GM12878 (cell line): ENCODE measurements around the gene ZNF391. TPM values are rescaled to one million over a fixed set of nuclear protein-coding genes. Genes with fewer than 3 reads are reported as not detected.
"Not testable (repeated sequence)": the region's sequence is repeated elsewhere in the genome, so short reads cannot be mapped to it uniquely, and the experiment has no call there.

Experiments used
- ATAC-seq: fragments of 200-7000 bp; cut with Tn5 transposase; 3 replicates; pipeline ENCODE4 v1.9.1; 2020; ENCODE audit warnings: mild to moderate bottlenecking, moderate library complexity
- BruUV-seq: library from RNA; stranded (reverse); fragments of 400-500 nt; replicated peaks from 2 replicates; lab custom pipeline; 2021; lab: Mats Ljungman, UMichigan
- CTCF ChIA-PET: fragments of 300-600 bp; sonication (Branson Sonifier 250); formaldehyde crosslinking; extraction: SDS; loops from one replicate; lab custom pipeline; 2021; ENCODE audit warnings: inconsistent platforms; lab: Yijun Ruan, JAX
- POLR2A ChIA-PET: fragments of 350-600 bp; formaldehyde crosslinking; extraction: SDS; loops from one replicate; lab custom pipeline; 2021; ENCODE audit warnings: inconsistent platforms; lab: Charles Lee
- RAD21 ChIA-PET: fragments of 300-600 bp; sonication (Branson Sonifier 250); formaldehyde crosslinking; loops from one replicate; lab custom pipeline; 2023; ENCODE audit warnings: antibody characterized with exemption; ENCODE audit not compliant: unreplicated experiment; lab: Charles Lee
- SMC1A ChIA-PET: fragments of 300-600 bp; sonication (Branson Sonifier 250); formaldehyde crosslinking; loops from one replicate; lab custom pipeline; 2023; ENCODE audit not compliant: unreplicated experiment, uncharacterized antibody; lab: Charles Lee
- DNase-seq: peaks from one replicate; pipeline ENCODE4 v3.0.0-alpha.2; 2011; ENCODE audit warnings: low read depth, low spot score
- FAIRE-seq: peaks from 3 replicates; lab custom pipeline; 2011; peaks lifted over from hg19 to GRCh38; lab: Jason Lieb, UNC
- H2AFZ ChIP-seq: 2 replicates; pipeline ENCODE4 v1.6.0; 2011; ENCODE audit warnings: low read depth, low read length, control low read depth; ENCODE audit not compliant: control insufficient read depth
- H3K27ac ChIP-seq: 2 replicates; pipeline ENCODE4 v1.5.1; 2011; ENCODE audit warnings: control low read depth; ENCODE audit not compliant: control insufficient read depth, insufficient read depth
- H3K27me3 ChIP-seq, 2 experiments: replicated peaks in 1 of 2; 2 replicates each; pipeline versions ENCODE4 v1.6.0 to v1.6.1; 2011; ENCODE audit warnings: low read length in 1 of 2; ENCODE audit not compliant: control insufficient read depth in 2 of 2, insufficient read depth in 2 of 2
- H3K36me3 ChIP-seq, 2 experiments: 2 replicates each; pipeline ENCODE4 v1.5.1; 2011; ENCODE audit warnings: low read length in 1 of 2; ENCODE audit not compliant: control insufficient read depth in 2 of 2, insufficient read depth in 2 of 2
- H3K4me1 ChIP-seq: 2 replicates; pipeline ENCODE4 v1.6.1; 2011; ENCODE audit warnings: mild to moderate bottlenecking, low read length, moderate library complexity, mixed read lengths; ENCODE audit not compliant: control insufficient read depth, insufficient read depth
- H3K4me2 ChIP-seq: 2 replicates; pipeline ENCODE4 v1.6.0; 2011; ENCODE audit warnings: control low read depth; ENCODE audit not compliant: control insufficient read depth, insufficient read depth
- H3K4me3 ChIP-seq: fragments of 200-600 bp; sonication (generic); 2 replicates; pipeline ENCODE4 v1.5.1; 2016
- H3K79me2 ChIP-seq: 2 replicates; pipeline ENCODE4 v1.6.0; 2011; ENCODE audit warnings: low read length; ENCODE audit not compliant: control insufficient read depth, insufficient read depth
- H3K9ac ChIP-seq: 2 replicates; pipeline ENCODE4 v1.8.0; 2011; ENCODE audit warnings: low read length, control low read depth, mixed read lengths; ENCODE audit not compliant: control insufficient read depth, insufficient read depth
- H3K9me3 ChIP-seq: replicated peaks from 3 replicates; pipeline ENCODE4 v1.5.1; 2011; ENCODE audit warnings: mild to moderate bottlenecking, low read length; ENCODE audit not compliant: control insufficient read depth, insufficient read depth
- H4K20me1 ChIP-seq: 2 replicates; pipeline ENCODE4 v1.6.0; 2011; ENCODE audit not compliant: control insufficient read depth, insufficient read depth
- CEBPZ ChIP-seq: fragments of 150-350 bp; IDR thresholded peaks from 2 replicates; pipeline ENCODE4 v1.6.1; 2016; ENCODE audit warnings: low read depth, low read length
- FOXM1 ChIP-seq: IDR thresholded peaks from 2 replicates; pipeline ENCODE4 v1.6.1; 2012; ENCODE audit warnings: low read depth, mild to moderate bottlenecking, inconsistent platforms, low read length, moderate library complexity
- GABPA ChIP-seq: IDR thresholded peaks from 2 replicates; pipeline ENCODE4 v1.6.1; 2014; ENCODE audit warnings: antibody characterized with exemption, low read depth, mild to moderate bottlenecking, inconsistent platforms
- HSF1 ChIP-seq: fragments of 150-350 bp; IDR thresholded peaks from 2 replicates; pipeline ENCODE4 v1.6.1; 2014; ENCODE audit warnings: mild to moderate bottlenecking, low read depth, low read length
- SUPT20H ChIP-seq: IDR thresholded peaks from 2 replicates; pipeline ENCODE4 v1.6.1; 2011; ENCODE audit warnings: low read depth, mild to moderate bottlenecking, low read length, moderate library complexity, borderline replicate concordance; ENCODE audit not compliant: control insufficient read depth
- WGBS: methylation state at CpG from one replicate; pipeline ENCODE4 v1.1.6; 2016; ENCODE audit warnings: low lambda C conversion rate; ENCODE audit not compliant: insufficient replicate concordance, insufficient coverage; ENCODE audit errors: missing lambda C conversion rate; 5-methylcytosine and 5-hydroxymethylcytosine counted together
- in situ Hi-C: fragments of 300-500 bp; cut with MboI; formaldehyde crosslinking; loops from 9 replicates; pipeline ENCODE4 v1.14.3; 2018; ENCODE audit warnings: mixed read lengths
- intact Hi-C: fragments of 100-400 bp; cut with micrococcal nuclease; formaldehyde crosslinking; loops from one replicate; pipeline ENCODE4 v1.14.2; 2022; ENCODE audit not compliant: unreplicated experiment
- polyA plus RNA-seq, 11 experiments: library from polyadenylated mRNA; depleted of rRNA in 4 of 11; unstranded in 6 of 11; stranded (reverse) in 5 of 11; fragments of >200 nt; fragmentation: Nextera tagmentation in 4 of 11; fragmentation: Illumina TruSeq in 1 of 11; extraction: Ambion mirVana in 4 of 11; extraction: Trizol in 1 of 11; gene quantifications; 1 replicate in 1 of 11; 2 replicates in 10 of 11; pipeline versions ENCODE4 v1.2.1 to v1.2.3, GENCODE V29; 2011 to 2016; ENCODE audit warnings: inconsistent platforms in 2 of 11, missing spikeins in 2 of 11, low read depth in 1 of 11
- total RNA-seq, 4 experiments: library from RNA; depleted of rRNA in 3 of 4; stranded (reverse); fragments of >200 nt in 3 of 4; fragmentation: Illumina TruSeq in 1 of 4; extraction: Trizol in 1 of 4; gene quantifications; 2 replicates each; pipeline versions ENCODE4 v1.2.1 to v1.2.3, GENCODE V29; 2013 to 2021

The ZNF391 gene
- total and polyA plus RNA-seq, 10 of the 15 experiments (the other 5 are each of a cell fraction or from before 2014, with no cell fraction given), result 0.42 to 1.9 (median 1.0) TPM

- TF ChIP-seq CEBPZ, result no peak
- TF ChIP-seq GABPA, result no peak
Observed at GRCh38 chr6:27419363-27419762, 30.8 kb downstream of the ZNF391 start (continued).

- Histone ChIP-seq H3K9ac (no peak overlapping the region), H3K36me3 (no peaks in the 10 kb centered on the region), H3K9me3 (no peaks in the 10 kb centered on the region; the same call in 1 of the 3 replicates), H3K27me3 (no peaks in the 10 kb centered on the region), H3K27ac (no peak overlapping the region), H3K4me1 (no peaks in the 10 kb centered on the region), H3K4me2 (no peak overlapping the region), H3K4me3 (no peak overlapping the region), H2AFZ (no peak overlapping the region), H3K79me2 (no peaks in the 10 kb centered on the region), H4K20me1 (no peaks in the 10 kb centered on the region)
- SMC1A ChIA-PET, result interaction anchor here (0.7 kb wide), 1 partner anchor 13 kb away, joined by 3 read pairs; no protein-coding TSS in a partner anchor
- no peak for TF ChIP-seq FOXM1
- no peak for TF ChIP-seq HSF1
- no peak for TF ChIP-seq SUPT20H
- WGBS, result 68% methylated on average over 26 of the region's 32 CpGs
- in situ Hi-C loops (no loop called here), intact Hi-C loops (no loop called here)
- RAD21 ChIA-PET, result no interaction called here
- CTCF ChIA-PET, result no interaction called here
- POLR2A ChIA-PET, result no interaction called here
- no TSS peak for BruUV-seq
- ATAC-seq (no peak), FAIRE-seq (no peak), DNase-seq (no peak)
Observed at GRCh38 chr6:27422651-27423332, 34.2 kb downstream of the ZNF391 start.

GRCh38 chr6:27424851-27425250, 36.3 kb downstream of the ZNF391 start:
- H4K20me1 ChIP-seq, H3K79me2 ChIP-seq, H2AFZ ChIP-seq, H3K9me3 ChIP-seq, CTCF ChIA-PET, H3K4me1 ChIP-seq, intact Hi-C loops, POLR2A ChIA-PET, H3K4me3 ChIP-seq, H3K27ac ChIP-seq, RAD21 ChIA-PET, H3K4me2 ChIP-seq, H3K9ac ChIP-seq, FAIRE-seq, BruUV-seq, H3K36me3 ChIP-seq, H3K27me3 ChIP-seq, in situ Hi-C loops, SMC1A ChIA-PET, ATAC-seq, DNase-seq: not testable (repeated sequence)
- 83% methylated on average over 29 of the region's 36 CpGs for WGBS
